GM19395 (cell line): ENCODE results near the gene PLAAT5.
"Not testable (repeated sequence)": the region's sequence is repeated elsewhere in the genome, so short reads cannot be mapped to it uniquely, and the experiment has no call there.

ENCODE experiments used
- ATAC-seq: cut with Tn5 transposase; IDR thresholded peaks from one replicate; pipeline ENCODE4 v1.9.1; 2021; ENCODE audit warnings: mild to moderate bottlenecking, moderate library complexity; ENCODE audit not compliant: unreplicated experiment

PLAAT5 gene

DNA sequence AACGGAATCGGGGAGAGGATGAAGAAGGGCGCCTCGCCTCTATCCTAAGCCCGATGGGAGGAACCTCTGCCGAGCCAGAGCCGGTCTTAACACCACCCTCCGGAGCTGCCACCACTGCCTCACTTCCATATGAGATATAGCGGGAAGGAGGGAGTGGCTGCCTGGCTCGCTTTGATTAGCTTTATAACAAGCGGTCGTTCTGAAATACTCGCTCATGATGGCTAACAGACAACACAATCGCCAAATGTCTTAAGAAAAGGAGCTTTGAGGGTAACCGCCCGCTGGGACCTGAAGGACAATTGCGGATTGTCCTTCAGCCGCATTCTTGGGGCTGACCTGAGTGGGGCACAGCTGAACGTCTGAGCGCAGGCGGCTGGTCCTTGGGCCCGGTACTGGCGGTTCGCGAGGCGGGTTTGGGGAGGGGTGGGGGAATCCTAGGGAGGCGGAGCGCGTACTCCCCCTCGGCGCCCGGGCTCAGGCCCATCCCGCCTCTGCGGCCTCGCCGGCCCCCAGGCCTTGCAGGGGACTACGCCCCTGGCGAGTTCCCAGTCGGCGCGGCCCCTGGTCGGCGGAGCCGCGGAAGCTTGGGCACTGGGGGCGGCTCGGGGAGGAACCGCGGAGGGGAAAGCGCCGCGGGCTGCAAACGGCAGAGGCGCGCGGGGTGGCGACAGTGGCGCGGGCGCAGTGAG is at the start of gene PLAAT5:
PLAAT5 (minus strand) TSS at position 617 of the 689 bp plus-strand sequence; CDS start at position 484, 133 bp downstream.
- ATAC-seq = no peak

DNA sequence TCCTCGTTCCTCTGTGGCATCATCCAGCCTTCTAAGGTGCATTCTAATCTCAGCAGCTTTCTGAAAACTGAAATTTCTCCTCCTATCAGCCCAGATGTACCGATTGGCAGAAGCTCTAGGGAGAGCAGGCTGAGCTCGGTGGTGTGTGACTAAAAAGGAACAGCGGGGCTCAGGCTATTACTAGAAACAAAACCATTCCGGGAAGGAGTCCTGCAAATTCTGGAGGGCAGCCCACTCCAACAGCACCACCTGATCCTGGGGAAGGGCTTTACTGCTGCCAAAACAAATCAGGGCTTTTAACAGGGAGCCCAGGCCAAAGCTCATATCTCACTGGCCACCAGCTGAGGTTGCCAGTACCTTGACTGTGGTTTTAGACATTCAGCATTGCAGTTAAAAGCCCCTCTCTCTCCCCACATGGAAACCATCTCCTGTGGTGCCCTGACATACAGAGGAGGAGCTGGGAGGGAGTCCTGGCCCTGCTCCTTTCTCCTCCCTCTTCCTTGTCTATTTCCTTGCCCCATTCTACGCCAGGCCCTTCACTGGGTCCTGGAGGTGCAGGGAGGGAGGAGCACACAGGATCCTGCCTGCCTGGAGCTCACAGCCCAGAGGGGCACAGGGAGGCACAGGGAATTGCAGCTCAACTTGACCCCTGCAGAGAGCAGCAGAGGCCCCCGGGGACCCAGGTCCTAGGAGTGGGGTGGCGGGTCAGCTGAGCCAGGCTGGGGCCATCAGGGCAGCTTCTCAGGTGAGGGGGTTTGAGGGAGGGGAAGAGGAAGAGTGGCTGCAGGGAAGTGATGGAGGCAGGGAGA is 46.5 kb upstream of the PLAAT5 start:
- ATAC-seq = peak; percentile 3

DNA sequence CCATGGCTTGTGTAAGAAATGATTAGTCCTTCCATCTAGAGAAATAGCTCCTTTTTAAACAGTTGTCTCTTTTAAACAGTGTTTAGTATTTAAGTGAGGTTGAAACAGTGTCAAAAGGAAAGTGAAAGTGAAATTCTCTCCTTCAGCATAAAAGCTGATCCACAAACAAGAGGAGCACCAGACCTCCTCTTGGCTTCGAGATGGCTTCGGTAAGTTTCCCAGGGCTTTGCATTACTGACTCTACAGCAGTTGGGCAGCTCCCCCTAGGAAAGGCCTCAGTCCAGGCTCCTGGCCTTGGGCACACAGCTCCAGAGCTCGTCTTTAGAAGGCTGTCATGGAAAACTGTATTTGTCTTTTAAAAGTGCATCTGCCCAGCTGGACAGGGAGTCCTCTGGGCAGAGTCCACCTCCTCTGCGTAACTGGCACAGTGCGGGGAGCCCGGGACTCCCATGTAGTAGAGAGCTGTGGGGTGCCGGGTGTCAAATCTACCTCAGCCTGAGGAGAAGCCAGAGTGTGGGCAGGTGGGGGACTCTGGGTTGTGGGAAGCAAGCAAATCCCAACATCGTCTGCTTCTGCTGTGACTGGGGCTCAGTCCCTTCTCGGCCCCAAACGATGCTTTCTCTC is 45.8 kb upstream of the PLAAT5 start, which contains the start of gene PLAAT4:
PLAAT4 (plus strand) TSS at position 140 of the 624 bp plus-strand sequence; CDS start at position 201, 61 bp downstream.
- ATAC-seq = peak; percentile 39

DNA sequence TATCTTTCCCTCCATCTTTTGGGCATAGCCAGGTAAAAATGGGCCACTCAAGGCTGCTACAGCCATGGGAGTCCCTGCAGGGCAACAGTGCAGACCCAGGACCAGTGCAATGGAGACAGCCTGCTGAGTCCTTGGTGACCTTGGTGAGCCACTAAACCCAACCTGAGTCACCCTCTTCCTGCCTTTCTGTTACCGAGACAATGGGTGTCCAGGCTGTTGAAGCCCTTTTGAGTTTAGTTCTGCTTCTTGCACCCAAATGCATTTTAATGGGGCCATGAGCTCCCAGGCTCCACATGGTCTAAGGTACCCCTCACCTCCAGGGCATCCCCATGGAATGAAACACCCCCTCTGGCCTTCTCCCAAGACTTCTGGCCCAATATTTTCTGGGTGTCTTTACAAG is 44.8 kb upstream of the PLAAT5 start:
- ATAC-seq = no peak

- no peak for ATAC-seq
Measured at GRCh38 chr11:63534895-63535461, 44.0 kb upstream of the PLAAT5 start.

DNA sequence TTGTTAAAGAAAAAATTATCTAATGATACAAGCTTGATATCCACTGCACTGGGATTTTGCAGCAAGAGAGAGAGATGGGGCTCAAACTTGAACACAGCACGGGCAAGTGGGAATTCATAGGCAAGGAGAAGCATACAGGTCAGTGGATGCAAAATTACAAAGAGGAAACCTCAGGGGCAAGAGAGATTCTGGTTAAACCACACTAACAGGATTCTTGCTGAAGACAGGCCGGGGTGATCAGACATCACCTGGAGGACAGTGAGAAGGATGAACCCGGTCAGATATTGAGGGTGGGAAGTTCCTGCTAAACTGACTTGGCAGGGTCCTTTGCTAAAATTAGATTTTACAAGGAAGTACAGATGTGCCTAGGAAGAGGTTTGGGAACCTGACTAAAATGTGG is 43.1 kb upstream of the PLAAT5 start:
- no peak for ATAC-seq

DNA sequence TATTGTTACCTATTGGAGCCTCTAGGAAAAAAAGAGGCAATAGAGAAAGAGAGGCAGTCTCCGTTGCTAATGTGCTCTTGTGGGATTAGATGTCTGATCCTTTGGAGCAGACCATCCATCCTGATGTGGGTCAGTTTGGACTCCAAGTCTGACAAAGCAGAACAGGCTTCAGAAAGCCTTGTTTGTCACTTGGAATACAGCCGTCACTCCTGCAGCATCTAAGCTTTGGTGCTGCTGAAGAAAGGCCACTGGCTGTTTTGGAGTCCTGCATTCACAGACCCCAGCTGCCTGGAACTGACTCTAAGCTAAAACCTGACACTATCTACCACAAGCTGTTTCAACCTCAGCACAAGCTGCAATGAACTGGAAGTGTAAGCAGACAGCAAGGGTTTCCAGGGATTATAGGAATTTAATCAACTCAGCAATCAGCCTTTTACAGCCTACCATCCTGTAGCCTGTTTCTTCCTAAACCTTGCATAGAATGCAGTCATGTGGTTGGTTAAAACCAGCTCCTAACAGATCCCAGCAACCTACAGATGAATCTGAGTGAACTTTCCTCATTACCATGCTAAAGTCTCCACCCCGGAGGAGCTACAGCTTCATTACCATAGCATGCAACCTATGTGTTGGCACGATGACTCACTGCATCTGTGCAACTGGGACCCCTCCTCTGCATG is 42.0 kb upstream of the PLAAT5 start:
- no peak for ATAC-seq

- ATAC-seq = no peak
Measured at GRCh38 chr11:63532117-63532516, 41.1 kb upstream of the PLAAT5 start.

- ATAC-seq = peak; percentile 73
Measured at GRCh38 chr11:63531074-63531792, 40.3 kb upstream of the PLAAT5 start.

DNA sequence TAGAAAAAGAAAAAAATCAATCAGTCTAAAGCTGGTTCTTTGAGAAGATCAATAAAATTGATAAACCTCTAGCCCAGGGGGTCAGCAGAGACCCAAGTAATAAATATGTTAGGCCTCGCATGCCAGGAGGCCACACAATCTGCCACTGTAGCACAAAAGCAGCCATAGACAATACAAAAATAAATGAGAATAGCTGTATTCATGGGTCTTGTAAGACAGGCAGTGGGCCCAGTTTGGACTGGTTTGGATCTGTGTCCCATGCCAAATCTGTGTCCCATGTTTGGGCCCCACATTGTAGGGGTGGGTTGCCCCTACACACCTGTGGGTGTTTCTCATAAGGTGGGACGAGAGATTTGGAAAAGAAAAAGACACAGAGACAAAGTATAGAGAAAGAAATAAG is 39.1 kb upstream of the PLAAT5 start:
- no peak for ATAC-seq

GRCh38 chr11:63529373-63529772 is 38.4 kb upstream of the PLAAT5 start:
- ATAC-seq = not testable (repeated sequence)

DNA sequence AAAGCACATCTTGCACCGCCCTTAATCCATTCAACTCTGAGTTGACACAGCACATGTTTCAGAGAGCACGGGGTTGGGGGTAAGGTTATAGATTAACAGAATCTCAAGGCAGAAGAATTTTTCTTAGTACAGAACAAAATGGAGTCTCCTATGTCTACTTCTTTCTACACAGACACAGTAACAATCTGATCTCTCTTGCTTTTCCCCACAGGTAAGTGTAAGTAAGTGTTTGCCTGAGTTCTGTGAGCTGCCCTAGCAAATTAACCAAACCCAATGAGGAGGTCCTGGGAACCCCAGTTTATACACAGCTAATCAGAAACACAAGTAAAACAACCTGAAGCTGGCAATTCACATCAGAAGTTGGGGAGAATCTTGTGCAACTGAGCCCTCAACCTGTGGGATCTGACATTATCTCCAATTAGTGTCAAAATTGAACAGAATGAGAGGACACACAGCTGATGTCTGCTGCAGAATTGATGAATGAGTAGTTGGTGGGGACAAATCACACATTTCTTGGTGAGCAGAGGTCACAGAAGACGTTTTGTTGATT is 37.8 kb upstream of the PLAAT5 start:
- not testable (repeated sequence) for ATAC-seq

- ATAC-seq = not testable (repeated sequence)
Measured at GRCh38 chr11:63528156-63528555, 37.2 kb upstream of the PLAAT5 start.

GRCh38 chr11:63527667-63528066 is 36.7 kb upstream of the PLAAT5 start:
- ATAC-seq = no peak

GRCh38 chr11:63523151-63523550 is 32.2 kb upstream of the PLAAT5 start:
- ATAC-seq = no peak

DNA sequence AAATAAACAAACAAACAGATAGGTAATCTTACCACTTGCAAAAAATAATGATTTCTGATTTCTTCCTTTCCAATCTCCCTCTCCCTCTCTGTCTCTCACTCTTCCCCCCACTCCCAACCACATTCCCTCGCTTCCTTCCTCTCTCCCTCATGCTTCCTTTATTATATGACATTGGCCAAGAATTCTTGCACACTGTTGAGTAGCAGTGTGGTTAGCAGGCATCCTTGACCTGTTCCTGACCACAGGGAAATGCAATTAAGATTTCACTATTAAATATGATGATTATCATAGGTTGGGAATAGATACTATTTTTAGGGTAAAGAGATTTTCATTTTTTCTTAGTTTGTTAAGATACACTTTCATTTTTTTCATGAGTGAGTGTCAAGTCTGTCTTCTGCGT is 30.9 kb upstream of the PLAAT5 start:
- ATAC-seq = no peak

- ATAC-seq = no peak
Measured at GRCh38 chr11:63520606-63521170, 29.7 kb upstream of the PLAAT5 start.

GRCh38 chr11:63518548-63518947 is 27.6 kb upstream of the PLAAT5 start:
- ATAC-seq = no peak

GRCh38 chr11:63517156-63517555 is 26.2 kb upstream of the PLAAT5 start:
- no peak for ATAC-seq
